ENCODE results near the gene JDP2. TPM values are rescaled to one million over a fixed set of nuclear protein-coding genes. Genes with fewer than 3 reads are reported as not detected.

JDP2 gene
- total RNA-seq, 1 experiment from 2014 or later: 22.5 TPM

- in situ Hi-C loops (cut with HindIII; ENCODE audit: low pct_unique_long_range_greater_than_20kb, low sequenced_read_pairs): no loop called here
- DNase-seq (ENCODE audit: low read depth, low spot score): no peak
These were observed 61.6 kb downstream of the JDP2 start for GRCh38 chr14:75489480-75489837.

DNA sequence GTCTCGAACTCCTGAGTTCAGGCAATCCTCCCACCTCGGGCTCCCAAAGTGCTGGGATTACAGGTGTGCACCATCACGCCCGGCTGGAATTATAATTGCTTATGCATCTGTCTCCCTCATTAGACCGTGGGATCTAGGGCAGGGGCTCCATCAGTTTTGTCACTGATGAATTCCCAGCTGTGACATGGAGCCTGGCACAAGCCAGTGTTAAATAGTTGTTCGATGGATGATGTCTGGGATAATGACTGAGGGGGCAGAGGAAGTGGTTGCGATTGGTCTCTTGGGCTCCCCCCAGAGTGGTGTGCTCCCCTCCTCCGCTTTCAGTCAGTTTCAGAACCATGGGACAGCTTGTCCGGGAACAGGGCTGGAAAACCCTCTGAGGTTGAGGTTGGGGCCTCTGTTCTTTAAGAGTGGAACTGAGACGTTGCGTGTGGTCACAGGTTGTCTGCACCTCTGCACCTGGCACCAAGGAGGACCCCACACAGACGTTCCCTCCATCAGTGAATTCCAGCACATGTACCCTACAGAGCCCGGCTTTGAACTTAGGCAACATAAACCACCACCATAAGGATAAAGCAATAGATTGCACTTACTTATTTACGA lies 63.7 kb downstream of the JDP2 start:
- in situ Hi-C loops (cut with HindIII; ENCODE audit: low pct_unique_long_range_greater_than_20kb, low sequenced_read_pairs): no loop called here
- no peak for DNase-seq (ENCODE audit: low read depth, low spot score)

- no peak for DNase-seq (ENCODE audit: low read depth, low spot score)
- in situ Hi-C loops (cut with HindIII; ENCODE audit: low pct_unique_long_range_greater_than_20kb, low sequenced_read_pairs): no loop called here
These were observed 65.2 kb downstream of the JDP2 start for GRCh38 chr14:75492832-75493591.

GRCh38 chr14:75493592-75494087 lies 65.8 kb downstream of the JDP2 start:
- in situ Hi-C loops (cut with HindIII; ENCODE audit: low pct_unique_long_range_greater_than_20kb, low sequenced_read_pairs): no loop called here
- no peak for DNase-seq (ENCODE audit: low read depth, low spot score)

GRCh38 chr14:75494896-75495295 lies 67.1 kb downstream of the JDP2 start:
- in situ Hi-C loops (cut with HindIII; ENCODE audit: low pct_unique_long_range_greater_than_20kb, low sequenced_read_pairs): no loop called here
- DNase-seq (ENCODE audit: low read depth, low spot score): no peak

DNA sequence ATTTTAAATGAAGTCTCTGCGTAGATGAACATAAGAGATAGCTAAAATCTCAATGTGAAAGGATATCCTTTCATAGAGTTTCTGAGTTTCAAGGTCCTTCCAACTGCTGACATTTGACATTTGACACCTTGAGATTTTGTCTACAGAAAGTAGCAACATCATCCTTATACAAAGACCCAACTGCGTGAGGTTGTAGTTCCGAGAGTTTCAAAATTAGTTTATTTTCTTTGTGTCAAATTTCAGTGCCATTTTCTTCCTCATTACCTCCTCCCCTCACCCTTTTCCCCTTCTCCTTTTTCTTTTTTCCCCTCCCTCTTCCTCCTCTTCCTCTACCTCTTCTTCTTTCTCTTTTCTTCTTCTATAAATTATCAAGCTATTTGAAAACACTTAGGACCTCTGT lies 67.6 kb downstream of the JDP2 start:
- no peak for DNase-seq (ENCODE audit: low read depth, low spot score)
- in situ Hi-C loops (cut with HindIII; ENCODE audit: low pct_unique_long_range_greater_than_20kb, low sequenced_read_pairs): no loop called here

GRCh38 chr14:75495882-75496281 lies 68.1 kb downstream of the JDP2 start:
- DNase-seq (ENCODE audit: low read depth, low spot score): no peak
- in situ Hi-C loops (cut with HindIII; ENCODE audit: low pct_unique_long_range_greater_than_20kb, low sequenced_read_pairs): no loop called here

GRCh38 chr14:75496755-75497154 lies 68.9 kb downstream of the JDP2 start:
- DNase-seq (ENCODE audit: low read depth, low spot score): no peak
- in situ Hi-C loops (cut with HindIII; ENCODE audit: low pct_unique_long_range_greater_than_20kb, low sequenced_read_pairs): no loop called here

- DNase-seq (ENCODE audit: low read depth, low spot score): no peak
- in situ Hi-C loops (cut with HindIII; ENCODE audit: low pct_unique_long_range_greater_than_20kb, low sequenced_read_pairs): no loop called here
These were observed 69.4 kb downstream of the JDP2 start for GRCh38 chr14:75497191-75497590.

DNA sequence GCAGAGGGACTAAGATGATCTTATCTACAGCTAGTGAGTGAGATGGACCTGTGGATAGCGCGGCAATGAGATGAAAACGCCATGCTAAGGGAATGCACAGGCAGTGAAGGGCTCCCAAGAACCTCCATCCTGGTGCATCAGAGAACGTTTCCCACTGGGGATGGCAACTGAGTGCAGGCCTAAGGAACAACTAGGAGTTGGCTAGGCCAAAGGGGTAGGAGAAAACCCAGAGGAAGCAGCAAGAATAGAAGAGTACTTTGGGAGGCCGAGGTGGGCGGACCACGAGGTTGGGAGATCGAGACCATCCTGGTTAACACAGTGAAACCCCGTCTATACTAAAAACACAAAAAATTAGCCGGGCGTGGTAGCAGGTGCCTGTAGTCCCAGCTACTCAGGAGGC lies 69.9 kb downstream of the JDP2 start:
- in situ Hi-C loops (cut with HindIII; ENCODE audit: low pct_unique_long_range_greater_than_20kb, low sequenced_read_pairs): no loop called here
- DNase-seq (ENCODE audit: low read depth, low spot score): no peak

- in situ Hi-C loops (cut with HindIII; ENCODE audit: low pct_unique_long_range_greater_than_20kb, low sequenced_read_pairs): no loop called here
- DNase-seq (ENCODE audit: low read depth, low spot score): no peak
These were observed 71.5 kb downstream of the JDP2 start for GRCh38 chr14:75499084-75499875.

DNA sequence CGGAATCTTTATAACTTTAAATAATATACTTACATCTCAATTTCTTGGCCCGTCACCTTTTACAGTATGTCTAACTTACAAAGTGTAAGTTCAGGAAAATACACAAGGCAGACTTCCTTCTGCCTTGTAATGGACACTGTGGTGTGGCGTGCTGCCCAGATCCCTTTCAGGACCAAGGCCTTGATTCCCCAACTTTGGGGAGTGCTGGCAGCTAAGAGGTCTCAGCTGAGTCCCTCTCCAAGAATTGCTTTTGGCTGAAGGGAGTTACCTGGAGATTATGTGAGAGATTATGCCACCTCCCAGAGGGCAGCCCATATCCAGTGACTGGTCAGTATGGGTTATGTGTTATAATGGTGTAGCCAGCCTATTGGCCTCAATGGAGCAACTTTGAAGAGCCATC lies 73.3 kb downstream of the JDP2 start:
- DNase-seq (ENCODE audit: low read depth, low spot score): no peak
- in situ Hi-C loops (cut with HindIII; ENCODE audit: low pct_unique_long_range_greater_than_20kb, low sequenced_read_pairs): no loop called here

GRCh38 chr14:75504411-75504810 lies 76.6 kb downstream of the JDP2 start:
- in situ Hi-C loops (cut with HindIII; ENCODE audit: low pct_unique_long_range_greater_than_20kb, low sequenced_read_pairs): no loop called here
- DNase-seq (ENCODE audit: low read depth, low spot score): no peak

DNA sequence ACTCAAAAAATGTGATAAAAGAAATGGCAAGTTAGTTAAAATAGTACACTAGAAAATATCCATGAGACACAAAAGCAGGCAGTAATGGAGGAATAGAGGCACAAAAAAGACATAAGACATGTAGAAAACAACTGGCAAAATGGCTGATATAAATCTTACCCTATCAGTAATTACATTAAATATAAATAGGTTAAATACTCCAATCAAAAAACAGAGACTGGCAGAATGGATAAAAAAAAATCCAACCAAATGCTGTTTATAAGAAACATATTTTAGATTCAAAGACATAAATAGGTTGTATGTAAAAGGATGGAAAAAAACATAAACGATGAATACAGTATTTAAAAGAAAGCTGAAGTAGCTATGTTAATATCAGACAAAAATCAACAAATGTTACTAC lies 79.1 kb downstream of the JDP2 start:
- no peak for DNase-seq (ENCODE audit: low read depth, low spot score)
- in situ Hi-C loops (cut with HindIII; ENCODE audit: low pct_unique_long_range_greater_than_20kb, low sequenced_read_pairs): no loop called here

DNA sequence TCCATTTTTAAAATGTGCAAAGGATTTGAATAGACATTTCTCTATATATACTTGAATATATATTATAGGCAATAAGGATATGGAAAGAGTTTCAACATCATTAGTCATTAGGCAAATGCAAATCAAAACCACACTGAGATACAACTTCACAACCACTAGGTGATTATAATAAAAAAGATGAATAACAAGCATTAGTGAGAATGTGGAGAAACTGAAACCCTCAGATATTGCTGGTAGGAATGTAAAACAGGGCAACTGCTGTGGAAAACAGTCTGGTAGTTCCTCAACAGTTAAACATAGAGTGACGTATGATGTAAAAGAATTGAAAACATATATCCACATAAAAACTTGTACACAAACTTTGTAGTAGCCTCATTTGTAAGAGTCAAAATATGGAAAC lies 82.7 kb downstream of the JDP2 start:
- no peak for DNase-seq (ENCODE audit: low read depth, low spot score)
- in situ Hi-C loops (cut with HindIII; ENCODE audit: low pct_unique_long_range_greater_than_20kb, low sequenced_read_pairs): no loop called here

DNA sequence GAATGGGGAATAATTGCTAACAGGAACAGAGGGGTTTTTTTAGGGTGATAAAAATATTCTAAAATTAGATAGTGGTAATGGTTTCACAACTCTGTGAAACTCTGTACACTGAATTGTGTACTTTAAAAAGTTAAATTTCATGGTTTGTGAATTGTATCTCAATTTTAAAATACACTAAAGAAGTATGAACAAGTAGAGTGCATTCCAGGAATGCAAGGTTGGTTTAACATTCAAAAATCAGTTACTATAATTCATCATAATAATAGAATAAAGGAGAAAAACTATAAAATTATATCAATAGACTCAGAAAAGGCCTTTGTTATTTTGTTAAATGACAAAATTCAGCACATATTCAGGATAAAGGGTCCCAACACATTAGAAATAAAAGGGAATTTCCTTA lies 83.4 kb downstream of the JDP2 start:
- no peak for DNase-seq (ENCODE audit: low read depth, low spot score)
- in situ Hi-C loops (cut with HindIII; ENCODE audit: low pct_unique_long_range_greater_than_20kb, low sequenced_read_pairs): no loop called here

DNA sequence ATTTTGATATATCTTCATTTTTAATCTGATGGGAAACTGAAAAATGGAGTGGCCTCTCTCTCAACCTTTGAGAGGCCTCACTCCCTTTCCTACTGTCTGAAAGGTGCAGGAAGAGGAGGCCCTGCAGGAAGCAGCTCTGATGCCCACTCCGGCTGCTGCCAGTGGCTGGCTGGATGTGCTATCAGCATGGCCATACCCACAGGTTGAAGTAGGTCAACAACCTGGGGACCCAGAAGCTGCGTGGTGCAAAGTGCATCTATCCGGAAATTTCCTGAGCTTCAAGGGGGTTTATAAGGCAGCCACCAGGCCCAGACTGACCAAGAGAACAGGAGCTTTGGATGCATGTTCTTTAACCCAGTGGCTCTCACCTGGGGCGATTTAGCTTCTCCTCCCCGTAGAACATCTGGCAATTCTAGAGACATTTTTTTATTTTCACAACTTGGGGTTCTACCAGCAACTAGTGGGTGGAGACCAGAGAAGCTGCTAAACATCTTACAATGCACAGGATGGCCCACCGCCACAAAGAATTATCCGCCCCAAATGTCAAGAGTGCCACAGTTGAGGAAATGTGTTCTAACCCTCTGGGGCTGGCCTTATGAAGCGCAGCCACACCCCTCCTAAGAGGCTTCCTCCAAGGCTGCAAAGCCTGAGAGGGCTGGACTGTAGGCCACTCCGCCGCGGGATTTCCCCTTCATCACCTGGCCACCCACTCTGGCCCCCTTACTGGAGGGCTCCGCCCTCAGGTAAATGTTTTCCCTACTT lies 86.3 kb downstream of the JDP2 start:
- in situ Hi-C loops (cut with HindIII; ENCODE audit: low pct_unique_long_range_greater_than_20kb, low sequenced_read_pairs): no loop called here
- no peak for DNase-seq (ENCODE audit: low read depth, low spot score)
